DND-41 (cell line): ENCODE results near the gene DNMBP.

Source experiments
- CTCF ChIP-seq: IDR thresholded peaks from 2 replicates; pipeline ENCODE4 v1.5.1; 2012; ENCODE audit warnings: borderline replicate concordance, low read length, moderate library complexity, mild to moderate bottlenecking; ENCODE audit not compliant: poor library complexity, severe bottlenecking; ENCODE audit errors: extremely low read depth
- EZH2 ChIP-seq: IDR thresholded peaks from 3 replicates; pipeline ENCODE4 v1.6.1; 2012; ENCODE audit warnings: borderline replicate concordance, low read depth, mild to moderate bottlenecking, moderate library complexity, low read length, inconsistent platforms; ENCODE audit not compliant: severe bottlenecking

GRCh38 chr10:99841746-99842145, 168.0 kb downstream of the DNMBP start:
- TF ChIP-seq CTCF, result no peak
- no peak for TF ChIP-seq EZH2
